ENCODE measurements around the gene PPP2R5C. TPM values are rescaled to one million over a fixed set of nuclear protein-coding genes. Genes with fewer than 3 reads are reported as not detected.

Gene PPP2R5C
- total and polyA plus RNA-seq, 3 donors from 2014 or later: 106 to 166 (median 126) TPM

- Histone ChIP-seq H3K27me3 (no peaks in the 10 kb centered on the region), H3K4me1 (peaks cover 7% of the 10 kb centered on the region), H3K4me3 (no peak overlapping the region), H3K36me3 (ENCODE audit: low read depth, missing control alignments) (no peaks in the 10 kb centered on the region), H3K9me3 (no peaks in the 10 kb centered on the region), H3K27ac (no peak overlapping the region)
- TF ChIP-seq, protein P1, sequence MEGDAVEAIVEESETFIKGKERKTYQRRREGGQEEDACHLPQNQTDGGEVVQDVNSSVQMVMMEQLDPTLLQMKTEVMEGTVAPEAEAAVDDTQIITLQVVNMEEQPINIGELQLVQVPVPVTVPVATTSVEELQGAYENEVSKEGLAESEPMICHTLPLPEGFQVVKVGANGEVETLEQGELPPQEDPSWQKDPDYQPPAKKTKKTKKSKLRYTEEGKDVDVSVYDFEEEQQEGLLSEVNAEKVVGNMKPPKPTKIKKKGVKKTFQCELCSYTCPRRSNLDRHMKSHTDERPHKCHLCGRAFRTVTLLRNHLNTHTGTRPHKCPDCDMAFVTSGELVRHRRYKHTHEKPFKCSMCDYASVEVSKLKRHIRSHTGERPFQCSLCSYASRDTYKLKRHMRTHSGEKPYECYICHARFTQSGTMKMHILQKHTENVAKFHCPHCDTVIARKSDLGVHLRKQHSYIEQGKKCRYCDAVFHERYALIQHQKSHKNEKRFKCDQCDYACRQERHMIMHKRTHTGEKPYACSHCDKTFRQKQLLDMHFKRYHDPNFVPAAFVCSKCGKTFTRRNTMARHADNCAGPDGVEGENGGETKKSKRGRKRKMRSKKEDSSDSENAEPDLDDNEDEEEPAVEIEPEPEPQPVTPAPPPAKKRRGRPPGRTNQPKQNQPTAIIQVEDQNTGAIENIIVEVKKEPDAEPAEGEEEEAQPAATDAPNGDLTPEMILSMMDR (IDR thresholded peaks at IDR 0.05): no peak
- TF ChIP-seq POLR2A (IDR thresholded peaks at IDR 0.05): no peak
- WGBS, 2 donors: 77 to 86% methylated on average over 8 of the region's 8 CpGs
- DNase-seq: no peak
- intact Hi-C loops (cut with DNase I; ENCODE audit: low total_unique reads): no loop called here
Observed at GRCh38 chr14:101774814-101775213, 13.3 kb downstream of the PPP2R5C start.

DNA sequence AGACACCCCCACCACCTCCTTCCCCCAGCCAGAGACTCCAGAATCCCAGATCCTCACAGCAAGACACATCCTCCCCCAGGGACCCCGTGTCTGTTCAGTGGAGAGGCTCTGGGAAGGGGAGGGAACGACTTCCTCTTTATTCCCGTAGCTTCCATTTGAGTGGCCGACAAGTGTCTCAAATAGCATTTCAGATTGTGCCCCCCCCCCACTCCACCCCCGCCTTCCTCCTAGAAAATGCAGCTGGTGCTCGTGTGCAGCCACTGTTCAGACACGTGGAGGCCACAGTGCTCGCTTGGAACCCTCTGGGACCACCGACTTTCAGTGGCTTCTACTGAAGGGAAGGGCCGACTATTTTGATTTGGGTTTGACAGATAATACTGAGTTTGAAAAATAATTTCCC lies 14.3 kb downstream of the PPP2R5C start:
- intact Hi-C loops (cut with DNase I; ENCODE audit: low total_unique reads): no loop called here
- WGBS, 2 donors: 83 to 87% methylated on average over 8 to 10 of the region's 10 CpGs
- Histone ChIP-seq H3K27me3 (no peaks in the 10 kb centered on the region), H3K27ac (no peak overlapping the region), H3K36me3 (ENCODE audit: low read depth, missing control alignments) (no peaks in the 10 kb centered on the region), H3K4me3 (no peak overlapping the region), H3K4me1 (peaks cover 7% of the 10 kb centered on the region), H3K9me3 (no peaks in the 10 kb centered on the region)
- DNase-seq: no peak
- TF ChIP-seq, protein P1 (IDR thresholded peaks at IDR 0.05): no peak
- no peak for TF ChIP-seq POLR2A (IDR thresholded peaks at IDR 0.05)

GRCh38 chr14:101776344-101776743 lies 14.8 kb downstream of the PPP2R5C start:
- 88 to 90% methylated on average over 6 of the region's 6 CpGs for WGBS, 2 donors
- H3K9me3 ChIP-seq: no peaks in the 10 kb centered on the region
- H3K4me3 ChIP-seq: no peak overlapping the region
- no peak overlapping the region for H3K27ac ChIP-seq
- TF ChIP-seq, protein P1 (IDR thresholded peaks at IDR 0.05): no peak
- TF ChIP-seq POLR2A (IDR thresholded peaks at IDR 0.05): no peak
- peaks cover 9% of the 10 kb centered on the region for H3K4me1 ChIP-seq
- no peak for DNase-seq
- intact Hi-C loops (cut with DNase I; ENCODE audit: low total_unique reads): no loop called here
- H3K27me3 ChIP-seq: no peaks in the 10 kb centered on the region
- H3K36me3 ChIP-seq (ENCODE audit: low read depth, missing control alignments): no peaks in the 10 kb centered on the region

GRCh38 chr14:101780390-101780789 lies 18.9 kb downstream of the PPP2R5C start:
- no peak overlapping the region for H3K4me3 ChIP-seq
- H3K4me1 ChIP-seq: peaks cover 11% of the 10 kb centered on the region
- H3K9me3 ChIP-seq: no peaks in the 10 kb centered on the region
- no peaks in the 10 kb centered on the region for H3K27me3 ChIP-seq
- H3K27ac ChIP-seq: no peak overlapping the region
- WGBS, 2 donors: 72 to 74% methylated on average over 11 of the region's 11 CpGs
- DNase-seq: no peak
- intact Hi-C loops (cut with DNase I; ENCODE audit: low total_unique reads): no loop called here
- TF ChIP-seq POLR2A (IDR thresholded peaks at IDR 0.05): no peak
- TF ChIP-seq, protein P1 (IDR thresholded peaks at IDR 0.05): no peak
- H3K36me3 ChIP-seq (ENCODE audit: low read depth, missing control alignments): no peaks in the 10 kb centered on the region

GRCh38 chr14:101780887-101781239 lies 19.4 kb downstream of the PPP2R5C start:
- peak overlapping the region; percentile 51 to 66 for H3K4me3 ChIP-seq
- WGBS, 2 donors: 14 to 19% methylated on average over 6 to 15 of the region's 15 CpGs
- H3K36me3 ChIP-seq (ENCODE audit: low read depth, missing control alignments): no peaks in the 10 kb centered on the region
- H3K27me3 ChIP-seq: no peaks in the 10 kb centered on the region
- intact Hi-C loops (cut with DNase I; ENCODE audit: low total_unique reads): no loop called here
- TF ChIP-seq, protein P1 (IDR thresholded peaks at IDR 0.05): no peak
- TF ChIP-seq POLR2A (IDR thresholded peaks at IDR 0.05): no peak
- no peak for DNase-seq
- no peaks in the 10 kb centered on the region for H3K9me3 ChIP-seq
- peaks cover 11% of the 10 kb centered on the region for H3K4me1 ChIP-seq
- H3K27ac ChIP-seq: no peak overlapping the region

Data from testis (tissue), 3 donors.